HEK293 (cell line): ENCODE results near the gene RIPOR3.

Source experiments
- CTCF ChIA-PET: fragments of 350-600 bp; formaldehyde crosslinking; extraction: SDS; loops from one replicate; lab custom pipeline; 2021; ENCODE audit warnings: antibody characterized with exemption; lab: Yijun Ruan, JAX
- POLR2A ChIA-PET: fragments of 300-600 bp; formaldehyde crosslinking; extraction: SDS; loops from one replicate; lab custom pipeline; 2020; ENCODE audit warnings: antibody characterized with exemption, inconsistent platforms; lab: Yijun Ruan, JAX
- H3K27ac ChIP-seq: fragments of 200-500 bp; sonication (Bioruptor generic); 2 replicates; pipeline ENCODE4 v1.5.1; 2014; ENCODE audit warnings: low read depth, low read length, control low read depth, inconsistent platforms; ENCODE audit errors: extremely low read depth
- H3K36me3 ChIP-seq, 2 experiments: fragments of 200-500 bp in 1 of 2; sonication (Bioruptor generic) in 1 of 2; 1 replicate in 1 of 2; 2 replicates in 1 of 2; pipeline ENCODE4 v1.5.1; 2014 to 2017; ENCODE audit warnings: inconsistent platforms in 2 of 2, low read length in 2 of 2; ENCODE audit not compliant: control insufficient read depth in 2 of 2, insufficient read depth in 1 of 2
- H3K4me1 ChIP-seq: fragments of 200-500 bp; sonication (Bioruptor generic); 2 replicates; pipeline ENCODE4 v1.5.1; 2014; ENCODE audit warnings: mild to moderate bottlenecking, low read length, inconsistent platforms; ENCODE audit not compliant: control insufficient read depth, insufficient read depth
- H3K4me3 ChIP-seq: 2 replicates; pipeline ENCODE4 v1.5.1; 2011; ENCODE audit warnings: low read depth, mild to moderate bottlenecking, control low read depth, low read length, moderate library complexity
- H3K9me3 ChIP-seq: fragments of 200-500 bp; sonication (Bioruptor generic); 2 replicates; pipeline ENCODE4 v1.5.1; 2014; ENCODE audit warnings: low read depth, low read length, inconsistent platforms; ENCODE audit not compliant: control insufficient read depth, insufficient read depth
- MEIS1 ChIP-seq: sonication (generic); formaldehyde crosslinking; IDR thresholded peaks from 2 replicates; pipeline ENCODE4 v1.8.1; 2022; ENCODE audit warnings: missing genetic modification reagents, mild to moderate bottlenecking, borderline replicate concordance
- MYNN ChIP-seq: fragments of 450-650 bp; formaldehyde crosslinking; IDR thresholded peaks from 2 replicates; pipeline ENCODE4 v1.5.1; 2016; ENCODE audit warnings: missing biosample characterization, missing genetic modification characterization, borderline replicate concordance
- OVOL3 ChIP-seq: fragments of 450-650 bp; formaldehyde crosslinking; IDR thresholded peaks from 2 replicates; pipeline ENCODE4 v1.5.1; 2016; ENCODE audit warnings: missing biosample characterization, missing genetic modification characterization
- SCRT2 ChIP-seq: fragments of 450-650 bp; formaldehyde crosslinking; IDR thresholded peaks from 2 replicates; pipeline ENCODE4 v1.5.1; 2016; ENCODE audit warnings: missing biosample characterization, missing genetic modification characterization
- TRIM28 ChIP-seq: IDR thresholded peaks from 2 replicates; pipeline ENCODE4 v1.6.1; 2011; ENCODE audit warnings: low read length, control low read depth, borderline replicate concordance
- ZBTB8A ChIP-seq: fragments of 450-650 bp; formaldehyde crosslinking; IDR thresholded peaks from 2 replicates; pipeline ENCODE4 v1.5.1; 2016; ENCODE audit warnings: missing biosample characterization, missing genetic modification characterization
- ZFHX2 ChIP-seq: fragments of 450-650 bp; formaldehyde crosslinking; conservative IDR thresholded peaks from 2 replicates; pipeline ENCODE4 v1.5.1; 2016; ENCODE audit warnings: missing biosample characterization, missing genetic modification characterization
- ZFP37 ChIP-seq: fragments of 450-650 bp; formaldehyde crosslinking; IDR thresholded peaks from 2 replicates; pipeline ENCODE4 v1.5.1; 2016; ENCODE audit warnings: missing biosample characterization, missing genetic modification characterization
- ZNF146 ChIP-seq: fragments of 450-650 bp; formaldehyde crosslinking; IDR thresholded peaks from 2 replicates; pipeline ENCODE4 v1.5.1; 2016; ENCODE audit warnings: missing biosample characterization, missing genetic modification characterization
- ZNF211 ChIP-seq: fragments of 450-650 bp; formaldehyde crosslinking; IDR thresholded peaks from 2 replicates; pipeline ENCODE4 v1.5.1; 2016; ENCODE audit warnings: low read depth, missing biosample characterization, missing genetic modification characterization
- ZNF394 ChIP-seq: fragments of 450-650 bp; formaldehyde crosslinking; IDR thresholded peaks from 2 replicates; pipeline ENCODE4 v1.5.1; 2016; ENCODE audit warnings: missing biosample characterization, missing genetic modification characterization, mild to moderate bottlenecking, moderate library complexity, borderline replicate concordance
- ZNF404 ChIP-seq: fragments of 450-650 bp; formaldehyde crosslinking; IDR thresholded peaks from 2 replicates; pipeline ENCODE4 v1.5.1; 2017; ENCODE audit warnings: missing biosample characterization, missing genetic modification characterization
- ZNF514 ChIP-seq: fragments of 450-650 bp; formaldehyde crosslinking; IDR thresholded peaks from 2 replicates; pipeline ENCODE4 v1.5.1; 2016; ENCODE audit warnings: missing biosample characterization, missing genetic modification characterization
- ZNF549 ChIP-seq: fragments of 450-650 bp; IDR thresholded peaks from 2 replicates; pipeline ENCODE4 v1.5.1; 2018; ENCODE audit warnings: missing biosample characterization, missing genetic modification characterization, mild to moderate bottlenecking, inconsistent platforms, moderate library complexity
- ZNF571 ChIP-seq: fragments of 450-650 bp; formaldehyde crosslinking; IDR thresholded peaks from 2 replicates; pipeline ENCODE4 v1.5.0; 2017; ENCODE audit warnings: missing biosample characterization, missing genetic modification characterization
- ZNF600 ChIP-seq: fragments of 450-650 bp; formaldehyde crosslinking; IDR thresholded peaks from 2 replicates; pipeline ENCODE4 v1.5.1; 2016; ENCODE audit warnings: missing biosample characterization, missing genetic modification characterization
- ZNF76 ChIP-seq: fragments of 450-650 bp; formaldehyde crosslinking; IDR thresholded peaks from 2 replicates; pipeline ENCODE4; 2016; ENCODE audit warnings: low read depth, missing biosample characterization, missing genetic modification characterization, borderline replicate concordance
- TF ChIP-seq, protein P1 (sequence below): fragments of 450-650 bp; formaldehyde crosslinking; IDR thresholded peaks from 2 replicates; pipeline ENCODE4 v1.5.1; 2017; ENCODE audit warnings: missing biosample characterization, missing genetic modification characterization
- TF ChIP-seq, protein P2 (sequence below): fragments of 450-650 bp; formaldehyde crosslinking; IDR thresholded peaks from 2 replicates; pipeline ENCODE4 v1.5.1; 2016; ENCODE audit warnings: missing biosample characterization, missing genetic modification characterization
- TF ChIP-seq, protein P3 (sequence below): fragments of 450-650 bp; formaldehyde crosslinking; IDR thresholded peaks from 2 replicates; pipeline ENCODE4 v1.5.1; 2016; ENCODE audit warnings: missing biosample characterization, missing genetic modification characterization
- TF ChIP-seq, protein P4 (sequence below): fragments of 450-650 bp; formaldehyde crosslinking; IDR thresholded peaks from 2 replicates; pipeline ENCODE4 v1.5.1; 2017; ENCODE audit warnings: missing biosample characterization, missing genetic modification characterization

Gene RIPOR3

DNA sequence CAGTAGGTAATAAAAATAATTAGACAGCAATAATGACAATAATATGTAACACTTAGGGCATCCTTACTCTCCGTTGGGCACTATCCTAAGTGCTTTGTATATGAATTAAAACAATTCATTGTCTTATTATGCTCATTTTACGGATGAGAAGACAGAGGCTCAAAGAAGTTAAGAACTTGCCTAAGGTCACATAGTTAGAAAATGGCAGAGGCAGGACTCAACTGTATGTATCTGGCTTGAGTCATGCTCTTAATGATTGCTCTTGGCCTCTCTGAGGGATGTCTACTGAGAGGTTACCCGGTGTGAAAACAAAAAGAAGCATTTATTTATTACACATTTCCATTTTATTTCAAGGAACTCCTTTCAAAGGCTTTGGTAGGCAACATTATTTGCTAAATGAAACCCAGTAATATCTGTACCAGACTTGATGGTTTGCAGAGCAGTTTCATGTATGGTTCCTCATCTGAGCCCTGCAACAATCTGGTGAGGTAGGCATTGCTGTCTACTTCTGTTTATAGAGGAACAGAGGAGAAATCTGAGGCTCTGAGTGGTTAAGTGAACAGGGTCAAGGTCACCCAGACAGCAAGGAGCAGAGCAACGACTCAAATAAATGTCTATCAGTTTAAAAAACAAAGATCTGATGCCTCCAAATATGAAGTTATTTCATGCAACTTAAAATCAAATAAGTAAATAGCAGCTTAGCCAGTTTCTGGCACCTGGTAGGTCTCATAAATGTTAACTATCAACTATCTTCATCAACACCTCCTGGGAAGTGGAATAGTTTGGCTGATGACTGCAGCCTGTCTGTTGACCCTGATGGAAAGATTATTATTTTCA lies 35.8 kb upstream of the RIPOR3 start:
- Histone ChIP-seq H3K9me3 (no peaks in the 10 kb centered on the region), H3K4me1 (no peaks in the 10 kb centered on the region; the same call in 1 of the 2 replicates), H3K27ac (no peak overlapping the region), H3K36me3 (no peaks in the 10 kb centered on the region)
- POLR2A ChIA-PET: no interaction called here
- TF ChIP-seq MYNN (tag by site-specific recombination) (no peak), ZNF394 (tag by site-specific recombination) (no peak)
- TF ChIP-seq, all 188 proteins: peak for 0
- no peak overlapping the region for H3K4me3 ChIP-seq
- CTCF ChIA-PET: interaction anchor here (0.6 to 0.8 kb wide), 3 partner anchors 9 to 348 kb away, joined by 3 to 6 read pairs (median 3); no protein-coding TSS in a partner anchor

DNA sequence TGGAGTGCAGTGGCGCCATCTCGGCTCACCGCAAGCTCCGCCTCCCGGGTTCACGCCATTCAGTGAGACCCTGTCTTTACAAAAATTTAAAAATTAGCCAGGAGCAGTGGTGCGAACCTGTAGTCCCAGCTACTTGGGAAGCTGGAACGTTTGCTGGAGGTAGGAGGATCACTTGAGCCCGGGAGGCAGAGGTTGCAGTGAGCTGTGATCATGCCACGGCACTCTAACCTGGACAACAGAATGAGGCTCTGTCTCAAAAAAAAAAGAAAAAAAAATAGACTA lies 34.3 kb upstream of the RIPOR3 start:
- no peaks in the 10 kb centered on the region for H3K9me3 ChIP-seq
- TF ChIP-seq ZFP37 (no peak), ZNF404 (tag by site-specific recombination) (no peak), ZNF146 (tag by site-specific recombination) (no peak), ZNF600 (tag by site-specific recombination) (no peak), MEIS1 (no peak), ZNF549 (tag by site-specific recombination) (no peak), ZNF571 (no peak), ZNF76 (tag by site-specific recombination) (no peak)
- TF ChIP-seq, protein P1, sequence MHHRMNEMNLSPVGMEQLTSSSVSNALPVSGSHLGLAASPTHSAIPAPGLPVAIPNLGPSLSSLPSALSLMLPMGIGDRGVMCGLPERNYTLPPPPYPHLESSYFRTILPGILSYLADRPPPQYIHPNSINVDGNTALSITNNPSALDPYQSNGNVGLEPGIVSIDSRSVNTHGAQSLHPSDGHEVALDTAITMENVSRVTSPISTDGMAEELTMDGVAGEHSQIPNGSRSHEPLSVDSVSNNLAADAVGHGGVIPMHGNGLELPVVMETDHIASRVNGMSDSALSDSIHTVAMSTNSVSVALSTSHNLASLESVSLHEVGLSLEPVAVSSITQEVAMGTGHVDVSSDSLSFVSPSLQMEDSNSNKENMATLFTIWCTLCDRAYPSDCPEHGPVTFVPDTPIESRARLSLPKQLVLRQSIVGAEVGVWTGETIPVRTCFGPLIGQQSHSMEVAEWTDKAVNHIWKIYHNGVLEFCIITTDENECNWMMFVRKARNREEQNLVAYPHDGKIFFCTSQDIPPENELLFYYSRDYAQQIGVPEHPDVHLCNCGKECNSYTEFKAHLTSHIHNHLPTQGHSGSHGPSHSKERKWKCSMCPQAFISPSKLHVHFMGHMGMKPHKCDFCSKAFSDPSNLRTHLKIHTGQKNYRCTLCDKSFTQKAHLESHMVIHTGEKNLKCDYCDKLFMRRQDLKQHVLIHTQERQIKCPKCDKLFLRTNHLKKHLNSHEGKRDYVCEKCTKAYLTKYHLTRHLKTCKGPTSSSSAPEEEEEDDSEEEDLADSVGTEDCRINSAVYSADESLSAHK: no peak
- TF ChIP-seq, protein P2, sequence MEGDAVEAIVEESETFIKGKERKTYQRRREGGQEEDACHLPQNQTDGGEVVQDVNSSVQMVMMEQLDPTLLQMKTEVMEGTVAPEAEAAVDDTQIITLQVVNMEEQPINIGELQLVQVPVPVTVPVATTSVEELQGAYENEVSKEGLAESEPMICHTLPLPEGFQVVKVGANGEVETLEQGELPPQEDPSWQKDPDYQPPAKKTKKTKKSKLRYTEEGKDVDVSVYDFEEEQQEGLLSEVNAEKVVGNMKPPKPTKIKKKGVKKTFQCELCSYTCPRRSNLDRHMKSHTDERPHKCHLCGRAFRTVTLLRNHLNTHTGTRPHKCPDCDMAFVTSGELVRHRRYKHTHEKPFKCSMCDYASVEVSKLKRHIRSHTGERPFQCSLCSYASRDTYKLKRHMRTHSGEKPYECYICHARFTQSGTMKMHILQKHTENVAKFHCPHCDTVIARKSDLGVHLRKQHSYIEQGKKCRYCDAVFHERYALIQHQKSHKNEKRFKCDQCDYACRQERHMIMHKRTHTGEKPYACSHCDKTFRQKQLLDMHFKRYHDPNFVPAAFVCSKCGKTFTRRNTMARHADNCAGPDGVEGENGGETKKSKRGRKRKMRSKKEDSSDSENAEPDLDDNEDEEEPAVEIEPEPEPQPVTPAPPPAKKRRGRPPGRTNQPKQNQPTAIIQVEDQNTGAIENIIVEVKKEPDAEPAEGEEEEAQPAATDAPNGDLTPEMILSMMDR (tag by site-specific recombination): no peak
- TF ChIP-seq, all 188 proteins: peak for 0
- no peaks in the 10 kb centered on the region; the same call in 1 of the 2 replicates for H3K4me1 ChIP-seq
- H3K27ac ChIP-seq: no peak overlapping the region
- H3K4me3 ChIP-seq: no peak overlapping the region
- H3K36me3 ChIP-seq: no peaks in the 10 kb centered on the region
- POLR2A ChIA-PET: interaction anchor here (1.0 kb wide), 1 partner anchor 9 kb away, joined by 4 read pairs; no protein-coding TSS in a partner anchor
- CTCF ChIA-PET: interaction anchor here (1.1 to 2.0 kb wide), 2 partner anchors 12 to 15 kb away, joined by 3 to 10 read pairs; no protein-coding TSS in a partner anchor

DNA sequence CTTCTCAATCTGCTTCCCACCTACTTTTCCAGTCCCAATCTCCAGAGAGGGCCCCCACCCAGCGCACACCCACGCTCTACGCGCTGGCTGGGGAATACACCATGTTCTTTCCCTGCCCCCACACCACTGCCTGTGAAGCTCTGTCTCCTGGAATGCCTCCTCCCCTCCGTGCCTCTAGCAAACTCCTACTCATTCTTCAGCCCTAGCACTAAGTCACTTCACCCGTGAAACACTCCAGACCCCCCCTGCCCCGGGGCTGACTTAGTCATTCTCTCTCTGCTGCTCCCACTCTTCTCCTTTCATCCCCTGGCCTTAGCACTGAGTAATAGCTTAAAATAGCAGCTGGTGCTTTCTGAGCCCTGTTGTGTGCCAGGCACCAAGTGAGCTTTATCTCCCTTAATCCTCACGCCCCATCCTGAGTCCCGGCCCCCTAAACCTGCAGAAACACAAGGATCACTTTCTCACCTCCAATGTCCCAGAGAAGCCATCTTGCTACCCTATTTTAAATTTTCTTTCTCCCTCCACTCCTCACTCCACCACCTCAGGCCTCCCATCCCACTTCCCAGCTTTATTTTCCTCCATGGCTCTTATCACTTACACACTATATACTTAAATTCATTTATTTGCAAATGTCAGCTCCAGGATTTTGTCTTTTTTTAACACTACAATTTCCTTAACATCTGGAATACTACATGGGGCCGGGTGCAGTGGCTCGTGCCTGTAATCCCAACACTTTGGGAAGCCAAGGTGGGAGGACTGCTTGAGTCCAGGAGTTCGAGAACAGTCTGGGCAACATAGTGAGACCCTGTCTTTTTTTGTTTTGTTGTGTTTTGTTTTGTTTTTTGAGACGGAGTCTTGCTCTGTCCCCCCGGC lies 33.7 kb upstream of the RIPOR3 start:
- no peak overlapping the region for H3K4me3 ChIP-seq
- H3K27ac ChIP-seq: no peak overlapping the region
- no peak for TF ChIP-seq ZNF211 (tag by site-specific recombination)
- TF ChIP-seq, protein P3, sequence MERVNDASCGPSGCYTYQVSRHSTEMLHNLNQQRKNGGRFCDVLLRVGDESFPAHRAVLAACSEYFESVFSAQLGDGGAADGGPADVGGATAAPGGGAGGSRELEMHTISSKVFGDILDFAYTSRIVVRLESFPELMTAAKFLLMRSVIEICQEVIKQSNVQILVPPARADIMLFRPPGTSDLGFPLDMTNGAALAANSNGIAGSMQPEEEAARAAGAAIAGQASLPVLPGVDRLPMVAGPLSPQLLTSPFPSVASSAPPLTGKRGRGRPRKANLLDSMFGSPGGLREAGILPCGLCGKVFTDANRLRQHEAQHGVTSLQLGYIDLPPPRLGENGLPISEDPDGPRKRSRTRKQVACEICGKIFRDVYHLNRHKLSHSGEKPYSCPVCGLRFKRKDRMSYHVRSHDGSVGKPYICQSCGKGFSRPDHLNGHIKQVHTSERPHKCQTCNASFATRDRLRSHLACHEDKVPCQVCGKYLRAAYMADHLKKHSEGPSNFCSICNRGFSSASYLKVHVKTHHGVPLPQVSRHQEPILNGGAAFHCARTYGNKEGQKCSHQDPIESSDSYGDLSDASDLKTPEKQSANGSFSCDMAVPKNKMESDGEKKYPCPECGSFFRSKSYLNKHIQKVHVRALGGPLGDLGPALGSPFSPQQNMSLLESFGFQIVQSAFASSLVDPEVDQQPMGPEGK (tag by site-specific recombination): peak; percentile 95
- no peak for TF ChIP-seq ZNF514 (tag by site-specific recombination)
- TF ChIP-seq, protein P4, sequence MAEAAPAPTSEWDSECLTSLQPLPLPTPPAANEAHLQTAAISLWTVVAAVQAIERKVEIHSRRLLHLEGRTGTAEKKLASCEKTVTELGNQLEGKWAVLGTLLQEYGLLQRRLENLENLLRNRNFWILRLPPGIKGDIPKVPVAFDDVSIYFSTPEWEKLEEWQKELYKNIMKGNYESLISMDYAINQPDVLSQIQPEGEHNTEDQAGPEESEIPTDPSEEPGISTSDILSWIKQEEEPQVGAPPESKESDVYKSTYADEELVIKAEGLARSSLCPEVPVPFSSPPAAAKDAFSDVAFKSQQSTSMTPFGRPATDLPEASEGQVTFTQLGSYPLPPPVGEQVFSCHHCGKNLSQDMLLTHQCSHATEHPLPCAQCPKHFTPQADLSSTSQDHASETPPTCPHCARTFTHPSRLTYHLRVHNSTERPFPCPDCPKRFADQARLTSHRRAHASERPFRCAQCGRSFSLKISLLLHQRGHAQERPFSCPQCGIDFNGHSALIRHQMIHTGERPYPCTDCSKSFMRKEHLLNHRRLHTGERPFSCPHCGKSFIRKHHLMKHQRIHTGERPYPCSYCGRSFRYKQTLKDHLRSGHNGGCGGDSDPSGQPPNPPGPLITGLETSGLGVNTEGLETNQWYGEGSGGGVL: peak; percentile 100
- TF ChIP-seq ZBTB8A (tag by site-specific recombination): peak; percentile 48; the same call in 1 of the 2 replicates
- TF ChIP-seq TRIM28: no peak
- peak; percentile 34; the same call in 1 of the 2 replicates for TF ChIP-seq SCRT2 (tag by site-specific recombination)
- TF ChIP-seq ZFHX2 (tag by site-specific recombination): peak; percentile 99
- no peak for TF ChIP-seq OVOL3 (tag by site-specific recombination)

More for the DNA sequence above, 33.7 kb upstream of the RIPOR3 start:
- no peaks in the 10 kb centered on the region for H3K9me3 ChIP-seq
- H3K36me3 ChIP-seq: no peaks in the 10 kb centered on the region
- no peaks in the 10 kb centered on the region for H3K4me1 ChIP-seq
- ChIA-PET CTCF (interaction anchor here (0.6 to 2.0 kb wide), 5 partner anchors 11 to 64 kb away, joined by 3 to 10 read pairs (median 3); no protein-coding TSS in a partner anchor), POLR2A (interaction anchor here (0.6 to 1.1 kb wide), 4 partner anchors 9 to 535 kb away, joined by 3 to 5 read pairs (median 4); partner anchors contain the start of gene CEBPB)
